Ascending aorta (tissue), 2 donors: ENCODE data around the gene VTI1A. TPM values are rescaled to one million over a fixed set of nuclear protein-coding genes. Genes with fewer than 3 reads are reported as not detected.

Source experiments
- DNase-seq, 2 donors: peaks; one replicate each; pipeline ENCODE4 v3.0.0-alpha.2; 2019; ENCODE audit warnings: low spot score in 2 of 2
- H3K27ac ChIP-seq, 2 donors: fragments of 200-600 bp; sonication (generic); one replicate each; pipeline ENCODE4 v1.5.1; 2016 to 2017; ENCODE audit warnings: mild to moderate bottlenecking in 1 of 2
- H3K27me3 ChIP-seq: fragments of 200-600 bp; sonication (generic); one replicate; pipeline ENCODE4 v1.5.1; 2017
- H3K36me3 ChIP-seq, 2 donors: fragments of 200-600 bp; sonication (generic); one replicate each; pipeline ENCODE4 v1.5.1; 2016
- H3K4me1 ChIP-seq, 2 donors: fragments of 200-600 bp; sonication (generic); one replicate each; pipeline ENCODE4 v1.5.1; 2016 to 2017; ENCODE audit warnings: mild to moderate bottlenecking in 1 of 2
- H3K4me3 ChIP-seq, 2 donors: fragments of 200-600 bp; sonication (generic); one replicate each; pipeline ENCODE4 v1.5.1; 2016 to 2017; ENCODE audit warnings: mild to moderate bottlenecking in 1 of 2
- H3K9me3 ChIP-seq, 2 donors: fragments of 200-600 bp; sonication (generic); one replicate each; pipeline ENCODE4 v1.5.1; 2016
- CTCF ChIP-seq, 3 experiments: fragments of 200-600 bp in 2 of 3; fragments of 450-650 bp in 1 of 3; sonication (generic) in 2 of 3; IDR thresholded peaks; one replicate each; pipeline ENCODE4 v1.5.1; 2016 to 2019; ENCODE audit warnings: antibody characterized with exemption in 3 of 3, mild to moderate bottlenecking in 1 of 3, moderate library complexity in 1 of 3
- intact Hi-C: fragments of 100-400 bp; cut with DNase I; formaldehyde crosslinking; loops from one replicate; pipeline ENCODE4 v1.15.1; 2023
- total RNA-seq: library from RNA; depleted of rRNA; stranded (reverse); fragments of >200 nt; gene quantifications from one replicate; pipeline ENCODE4 v1.1.0, GENCODE V29; 2016

VTI1A gene
- total RNA-seq, 1 donor from 2014 or later, result 32.5 TPM

DNA sequence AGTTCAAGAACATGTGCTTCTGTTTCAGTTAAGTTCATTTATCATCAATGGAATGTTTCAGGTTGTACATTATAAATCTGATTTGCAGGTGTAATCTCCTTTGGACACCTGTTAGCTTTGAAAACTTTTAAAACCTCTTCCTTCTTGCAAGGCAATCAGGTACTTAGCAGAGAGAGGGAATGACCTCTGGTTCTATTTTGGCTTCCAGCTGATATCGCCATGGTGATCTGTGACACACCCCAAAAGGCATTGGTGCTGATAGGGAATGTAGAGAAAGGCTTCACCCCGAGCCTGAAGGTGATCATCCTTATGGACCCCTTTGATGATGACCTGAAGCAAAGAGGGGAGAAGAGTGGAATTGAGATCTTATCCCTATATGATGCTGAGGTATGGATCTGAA, 37.7 kb upstream of the VTI1A start:
- DNase-seq, result no peak
- Histone ChIP-seq H3K4me3 (no peak overlapping the region), H3K4me1 (no peaks in the 10 kb centered on the region), H3K27ac (no peak overlapping the region), H3K36me3 (no peaks in the 10 kb centered on the region), H3K9me3 (no peaks in the 10 kb centered on the region), H3K27me3 (no peaks in the 10 kb centered on the region)
- intact Hi-C loops, result no loop called here
- no peak for TF ChIP-seq CTCF (IDR thresholded peaks at IDR 0.05)

DNA sequence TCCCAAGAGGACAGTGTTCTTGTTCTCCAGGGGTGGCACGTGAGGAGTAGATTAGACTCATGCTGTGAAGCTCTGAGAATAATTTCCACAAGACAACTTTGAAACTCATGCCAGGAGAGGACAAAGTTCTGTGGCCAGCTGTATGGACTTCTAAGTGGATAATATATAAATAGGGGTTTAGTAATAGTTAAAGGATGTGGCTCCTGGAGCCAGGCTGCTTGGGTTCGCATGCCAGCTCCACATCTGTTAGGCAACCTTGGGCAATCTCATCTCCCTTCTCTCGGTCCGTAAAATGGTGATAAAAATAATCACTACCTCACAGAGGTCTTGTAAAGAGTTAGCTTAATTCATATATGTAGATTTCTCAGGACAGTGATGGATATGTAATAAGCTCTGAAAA, 37.3 kb upstream of the VTI1A start:
- no peaks in the 10 kb centered on the region for H3K4me1 ChIP-seq
- no peaks in the 10 kb centered on the region for H3K36me3 ChIP-seq
- no peak overlapping the region for H3K4me3 ChIP-seq
- H3K9me3 ChIP-seq, result no peaks in the 10 kb centered on the region
- no peak for TF ChIP-seq CTCF (IDR thresholded peaks at IDR 0.05)
- no peak overlapping the region for H3K27ac ChIP-seq
- intact Hi-C loops, result no loop called here
- no peak for DNase-seq
- no peaks in the 10 kb centered on the region for H3K27me3 ChIP-seq

DNA sequence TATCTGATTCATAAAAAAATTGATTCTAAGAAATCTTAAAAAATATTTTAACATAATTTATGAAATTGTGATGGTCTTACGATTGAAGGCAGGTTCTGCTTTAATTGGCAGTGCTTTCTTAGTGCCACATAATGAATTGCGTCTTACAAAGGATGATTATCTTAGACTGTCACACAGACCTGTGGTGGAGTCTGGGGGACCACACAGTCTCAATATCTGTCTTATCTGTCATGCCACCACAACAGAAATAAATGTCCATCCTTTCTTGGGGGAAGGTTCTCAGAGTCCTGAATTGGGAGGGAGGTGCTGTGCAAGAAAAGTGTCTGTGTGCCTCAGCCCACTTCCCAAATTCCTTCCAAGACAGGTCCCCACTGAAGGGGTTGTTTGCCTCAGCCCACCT, 34.3 kb upstream of the VTI1A start:
- H3K4me3 ChIP-seq, result no peak overlapping the region
- H3K27me3 ChIP-seq, result no peaks in the 10 kb centered on the region
- H3K27ac ChIP-seq, result no peak overlapping the region
- H3K9me3 ChIP-seq, result no peaks in the 10 kb centered on the region
- H3K36me3 ChIP-seq, result no peaks in the 10 kb centered on the region
- intact Hi-C loops, result no loop called here
- TF ChIP-seq CTCF (IDR thresholded peaks at IDR 0.05), result no peak
- H3K4me1 ChIP-seq, result no peaks in the 10 kb centered on the region
- no peak for DNase-seq

- no peaks in the 10 kb centered on the region for H3K27me3 ChIP-seq
- H3K27ac ChIP-seq, result no peak overlapping the region
- no peak overlapping the region for H3K4me3 ChIP-seq
- H3K9me3 ChIP-seq, result no peaks in the 10 kb centered on the region
- peaks cover 0 to 8% of the 10 kb centered on the region in 2 donors for H3K36me3 ChIP-seq
- no peak for DNase-seq
- no peaks in the 10 kb centered on the region for H3K4me1 ChIP-seq
- intact Hi-C loops, result no loop called here
- no peak for TF ChIP-seq CTCF (IDR thresholded peaks at IDR 0.05)
Observed at GRCh38 chr10:112421731-112422130, 25.3 kb upstream of the VTI1A start.

GRCh38 chr10:112424651-112425050, 22.4 kb upstream of the VTI1A start:
- H3K4me1 ChIP-seq, result no peaks in the 10 kb centered on the region
- DNase-seq, result no peak
- H3K27me3 ChIP-seq, result no peaks in the 10 kb centered on the region
- H3K36me3 ChIP-seq, result peaks cover 15% of the 10 kb centered on the region in 2 donors
- TF ChIP-seq CTCF (IDR thresholded peaks at IDR 0.05), result no peak
- no peak overlapping the region for H3K4me3 ChIP-seq
- no peak overlapping the region for H3K27ac ChIP-seq
- no peaks in the 10 kb centered on the region for H3K9me3 ChIP-seq
- intact Hi-C loops, result no loop called here

- no peaks in the 10 kb centered on the region for H3K4me1 ChIP-seq
- no peaks in the 10 kb centered on the region for H3K27me3 ChIP-seq
- no peak for DNase-seq
- peaks cover 28 to 29% of the 10 kb centered on the region in 2 donors for H3K36me3 ChIP-seq
- no peaks in the 10 kb centered on the region for H3K9me3 ChIP-seq
- intact Hi-C loops, result no loop called here
- no peak overlapping the region for H3K4me3 ChIP-seq
- H3K27ac ChIP-seq, result no peak overlapping the region
- TF ChIP-seq CTCF (IDR thresholded peaks at IDR 0.05), result no peak
Observed at GRCh38 chr10:112426111-112426510, 20.9 kb upstream of the VTI1A start.
